OCI-LY7 (cell line): ENCODE results near the gene MYO7A. TPM values are rescaled to one million over a fixed set of nuclear protein-coding genes. Genes with fewer than 3 reads are reported as not detected.

ENCODE experiments used
- BruUV-seq: library from RNA; stranded (reverse); fragments of 400-500 nt; replicated peaks from 2 replicates; lab custom pipeline; 2021; lab: Mats Ljungman, UMichigan
- CTCF ChIA-PET: fragments of 300-600 bp; sonication (Branson Sonifier 250); formaldehyde crosslinking; loops from one replicate; lab custom pipeline; 2022; ENCODE audit warnings: antibody characterized with exemption; ENCODE audit not compliant: unreplicated experiment; lab: Charles Lee
- POLR2A ChIA-PET: fragments of 300-600 bp; sonication (Branson Sonifier 250); formaldehyde crosslinking; loops from one replicate; lab custom pipeline; 2022; ENCODE audit warnings: antibody characterized with exemption; lab: Charles Lee
- DNase-seq: peaks from one replicate; pipeline ENCODE4 v3.0.0-alpha.2; 2015; ENCODE audit warnings: low spot score
- H2AFZ ChIP-seq: fragments of 200-600 bp; sonication (generic), shearing (Covaris generic); 2 replicates; pipeline ENCODE4 v1.6.1; 2014; ENCODE audit warnings: mild to moderate bottlenecking, antibody characterized with exemption, low read length, moderate library complexity
- H3K27ac ChIP-seq: fragments of 200-600 bp; sonication (generic); 2 replicates; pipeline ENCODE4 v1.5.1; 2014; ENCODE audit warnings: mixed run types, low read depth, mild to moderate bottlenecking, moderate library complexity, low read length, inconsistent platforms; ENCODE audit not compliant: poor library complexity, severe bottlenecking
- H3K36me3 ChIP-seq: fragments of 200-600 bp; sonication (generic); 2 replicates; pipeline ENCODE4 v1.6.1; 2014; ENCODE audit warnings: mild to moderate bottlenecking, antibody characterized with exemption, low read length, moderate library complexity, mixed read lengths; ENCODE audit not compliant: insufficient read depth
- H3K4me1 ChIP-seq: fragments of 200-600 bp; sonication (generic); 2 replicates; pipeline ENCODE4 v1.5.1; 2014; ENCODE audit warnings: mild to moderate bottlenecking, low read length; ENCODE audit not compliant: insufficient read depth, poor library complexity, severe bottlenecking
- H3K4me2 ChIP-seq: fragments of 200-600 bp; sonication (generic); 2 replicates; pipeline ENCODE4 v1.6.1; 2014; ENCODE audit warnings: mild to moderate bottlenecking, low read length
- H3K4me3 ChIP-seq: fragments of 200-600 bp; sonication (generic); 2 replicates; pipeline ENCODE4 v1.5.1; 2014; ENCODE audit warnings: mild to moderate bottlenecking, low read depth, low read length; ENCODE audit not compliant: poor library complexity, severe bottlenecking
- H3K79me2 ChIP-seq: fragments of 200-600 bp; sonication (generic); 2 replicates; pipeline ENCODE4 v1.6.1; 2016; ENCODE audit warnings: low read depth, mild to moderate bottlenecking, low read length, moderate library complexity, mixed read lengths; ENCODE audit not compliant: insufficient read depth
- H3K9me2 ChIP-seq: fragments of 200-600 bp; sonication (generic); 2 replicates; pipeline ENCODE4 v1.6.1; 2016; ENCODE audit warnings: mild to moderate bottlenecking, low read length, mixed read lengths; ENCODE audit not compliant: insufficient read depth
- H3K9me3 ChIP-seq: fragments of 200-600 bp; sonication (generic); 2 replicates; pipeline ENCODE4 v1.6.1; 2014; ENCODE audit warnings: mild to moderate bottlenecking, mixed run types, low read length, mixed read lengths
- H4K20me1 ChIP-seq: fragments of 200-600 bp; sonication (generic); 2 replicates; pipeline ENCODE4 v1.6.1; 2014; ENCODE audit warnings: mild to moderate bottlenecking, antibody characterized with exemption, low read length, moderate library complexity, mixed read lengths; ENCODE audit not compliant: insufficient read depth
- EZH2phosphoT487 ChIP-seq: fragments of 200-600 bp; sonication (generic); IDR thresholded peaks from 2 replicates; pipeline ENCODE4 v1.6.1; 2018; ENCODE audit warnings: low read depth, borderline replicate concordance, mild to moderate bottlenecking, mixed run types, antibody characterized with exemption, low read length, moderate library complexity, mixed read lengths
- intact Hi-C: fragments of 100-400 bp; cut with micrococcal nuclease; formaldehyde crosslinking; loops from one replicate; pipeline ENCODE4 v1.10.0; 2022; ENCODE audit not compliant: unreplicated experiment
- total RNA-seq, 2 experiments: library from RNA; depleted of rRNA in 1 of 2; stranded (reverse); fragments of >200 nt in 1 of 2; shearing (Covaris generic) in 1 of 2; gene quantifications; 2 replicates each; pipeline ENCODE4 v1.2.3, GENCODE V29; 2014 to 2022
- TF ChIP-seq, protein P1 (sequence below): fragments of 200-600 bp; sonication (generic); conservative IDR thresholded peaks from 2 replicates; pipeline ENCODE4 v1.5.1; 2014; ENCODE audit warnings: mild to moderate bottlenecking, antibody characterized with exemption, low read length, moderate library complexity, mixed read lengths

The MYO7A gene
- total RNA-seq, 2 experiments from 2014 or later = not detected

DNA sequence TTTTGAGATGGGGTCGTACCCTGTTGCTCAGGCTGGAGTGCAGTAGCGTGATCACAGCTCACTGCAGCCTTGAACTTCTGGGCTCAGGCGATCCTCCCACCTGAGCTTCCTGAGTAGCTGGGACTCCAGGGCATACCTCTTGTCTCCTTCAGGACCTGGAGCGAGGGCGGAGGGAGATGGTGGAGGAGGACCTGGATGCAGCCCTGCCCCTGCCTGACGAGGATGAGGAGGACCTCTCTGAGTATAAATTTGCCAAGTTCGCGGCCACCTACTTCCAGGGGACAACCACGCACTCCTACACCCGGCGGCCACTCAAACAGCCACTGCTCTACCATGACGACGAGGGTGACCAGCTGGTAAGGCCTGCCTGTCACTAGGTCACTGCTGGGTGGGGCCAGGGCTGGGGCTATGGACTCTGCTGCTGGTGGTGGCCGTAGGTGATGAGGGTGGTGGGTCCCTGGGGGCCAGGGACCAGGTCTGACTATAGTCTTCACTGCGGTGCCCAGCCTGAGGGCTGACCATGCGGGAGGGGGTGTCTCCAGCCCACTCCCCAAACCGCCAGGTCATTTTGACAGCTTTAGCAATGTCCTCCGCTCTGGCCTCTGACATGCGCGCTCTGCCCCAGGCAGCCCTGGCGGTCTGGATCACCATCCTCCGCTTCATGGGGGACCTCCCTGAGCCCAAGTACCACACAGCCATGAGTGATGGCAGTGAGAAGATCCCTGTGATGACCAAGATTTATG is 53.9 kb downstream of the MYO7A start:
- no peak overlapping the region for H2AFZ ChIP-seq

DNA sequence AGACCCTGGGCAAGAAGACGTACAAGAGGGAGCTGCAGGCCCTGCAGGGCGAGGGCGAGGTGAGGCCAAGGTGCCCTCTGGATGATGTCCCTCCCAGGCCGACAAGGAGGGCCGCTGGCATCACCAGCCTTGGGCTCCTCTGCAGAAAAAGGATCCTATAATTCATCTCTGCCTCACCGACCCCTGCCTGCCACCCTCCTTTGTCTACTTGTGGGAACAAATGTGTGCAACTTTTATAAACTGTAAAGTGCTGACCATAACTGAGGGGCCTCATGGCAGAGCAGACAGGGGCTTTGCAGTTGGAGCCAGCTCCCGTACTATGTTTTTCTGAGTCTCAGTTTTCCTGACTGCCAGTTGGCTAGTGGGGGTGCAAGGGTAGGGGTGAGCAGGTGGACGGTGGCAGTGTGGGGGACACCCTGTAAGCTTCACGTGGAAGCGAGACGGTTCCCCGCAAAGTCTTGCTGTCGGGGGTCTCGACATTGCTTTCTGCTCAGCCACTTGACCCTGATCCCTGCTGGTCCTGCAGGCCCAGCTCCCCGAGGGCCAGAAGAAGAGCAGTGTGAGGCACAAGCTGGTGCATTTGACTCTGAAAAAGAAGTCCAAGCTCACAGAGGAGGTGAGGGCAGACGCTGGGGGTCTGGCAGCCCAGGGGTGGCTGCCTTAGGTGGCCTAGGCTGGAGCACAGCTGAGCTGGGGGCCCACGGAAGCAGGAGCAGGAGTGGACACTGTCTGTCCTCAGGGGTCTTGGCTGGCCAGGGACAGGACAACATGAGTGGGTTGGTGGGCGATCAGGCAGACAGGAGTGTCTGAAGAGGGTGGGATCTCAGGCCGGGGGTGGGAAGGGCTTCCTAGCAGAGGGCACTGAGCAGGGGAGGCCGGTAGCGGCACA is 54.7 kb downstream of the MYO7A start:
- no peaks in the 10 kb centered on the region for H4K20me1 ChIP-seq
- BruUV-seq = no TSS peak
- ChIA-PET CTCF (no interaction called here), POLR2A (no interaction called here)
- no peak overlapping the region for H3K27ac ChIP-seq
- H3K9me2 ChIP-seq = no peaks in the 10 kb centered on the region
- H3K9me3 ChIP-seq = no peaks in the 10 kb centered on the region
- no peak for TF ChIP-seq EZH2phosphoT487
- TF ChIP-seq, protein P1, sequence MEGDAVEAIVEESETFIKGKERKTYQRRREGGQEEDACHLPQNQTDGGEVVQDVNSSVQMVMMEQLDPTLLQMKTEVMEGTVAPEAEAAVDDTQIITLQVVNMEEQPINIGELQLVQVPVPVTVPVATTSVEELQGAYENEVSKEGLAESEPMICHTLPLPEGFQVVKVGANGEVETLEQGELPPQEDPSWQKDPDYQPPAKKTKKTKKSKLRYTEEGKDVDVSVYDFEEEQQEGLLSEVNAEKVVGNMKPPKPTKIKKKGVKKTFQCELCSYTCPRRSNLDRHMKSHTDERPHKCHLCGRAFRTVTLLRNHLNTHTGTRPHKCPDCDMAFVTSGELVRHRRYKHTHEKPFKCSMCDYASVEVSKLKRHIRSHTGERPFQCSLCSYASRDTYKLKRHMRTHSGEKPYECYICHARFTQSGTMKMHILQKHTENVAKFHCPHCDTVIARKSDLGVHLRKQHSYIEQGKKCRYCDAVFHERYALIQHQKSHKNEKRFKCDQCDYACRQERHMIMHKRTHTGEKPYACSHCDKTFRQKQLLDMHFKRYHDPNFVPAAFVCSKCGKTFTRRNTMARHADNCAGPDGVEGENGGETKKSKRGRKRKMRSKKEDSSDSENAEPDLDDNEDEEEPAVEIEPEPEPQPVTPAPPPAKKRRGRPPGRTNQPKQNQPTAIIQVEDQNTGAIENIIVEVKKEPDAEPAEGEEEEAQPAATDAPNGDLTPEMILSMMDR = no peak
- no peak overlapping the region for H3K4me2 ChIP-seq
- H2AFZ ChIP-seq = no peak overlapping the region
- no peaks in the 10 kb centered on the region for H3K4me1 ChIP-seq
- DNase-seq = no peak
- H3K36me3 ChIP-seq = no peaks in the 10 kb centered on the region
- H3K79me2 ChIP-seq = no peaks in the 10 kb centered on the region
- H3K4me3 ChIP-seq = no peak overlapping the region
- intact Hi-C loops = no loop called here

More for the DNA sequence above, 53.9 kb downstream of the MYO7A start:
- Histone ChIP-seq H4K20me1 (no peaks in the 10 kb centered on the region), H3K4me1 (no peaks in the 10 kb centered on the region), H3K4me3 (no peak overlapping the region), H3K4me2 (no peak overlapping the region), H3K27ac (no peak overlapping the region), H3K36me3 (no peaks in the 10 kb centered on the region), H3K79me2 (no peaks in the 10 kb centered on the region), H3K9me2 (no peaks in the 10 kb centered on the region), H3K9me3 (no peaks in the 10 kb centered on the region)
- no peak for TF ChIP-seq EZH2phosphoT487
- TF ChIP-seq, protein P1 = no peak
- POLR2A ChIA-PET = no interaction called here
- CTCF ChIA-PET = no interaction called here
- no TSS peak for BruUV-seq
- intact Hi-C loops = no loop called here
- no peak for DNase-seq
